Stomach (tissue), 4 donors: ENCODE results near the gene NR5A2.

ENCODE experiments used
- EP300 ChIP-seq: sonication (generic); formaldehyde crosslinking; IDR thresholded peaks from one replicate; pipeline ENCODE4 v1.6.1; 2017; ENCODE audit warnings: antibody characterized with exemption
- TF ChIP-seq, protein P1 (sequence below), 7 experiments: fragments of 450-650 bp in 4 of 7; fragments of 200-600 bp in 3 of 7; sonication (generic) in 3 of 7; IDR thresholded peaks; one replicate each; pipeline ENCODE4 v1.5.1; 2016 to 2019; ENCODE audit warnings: antibody characterized with exemption in 7 of 7, control low read depth in 2 of 7, mild to moderate bottlenecking in 1 of 7

DNA sequence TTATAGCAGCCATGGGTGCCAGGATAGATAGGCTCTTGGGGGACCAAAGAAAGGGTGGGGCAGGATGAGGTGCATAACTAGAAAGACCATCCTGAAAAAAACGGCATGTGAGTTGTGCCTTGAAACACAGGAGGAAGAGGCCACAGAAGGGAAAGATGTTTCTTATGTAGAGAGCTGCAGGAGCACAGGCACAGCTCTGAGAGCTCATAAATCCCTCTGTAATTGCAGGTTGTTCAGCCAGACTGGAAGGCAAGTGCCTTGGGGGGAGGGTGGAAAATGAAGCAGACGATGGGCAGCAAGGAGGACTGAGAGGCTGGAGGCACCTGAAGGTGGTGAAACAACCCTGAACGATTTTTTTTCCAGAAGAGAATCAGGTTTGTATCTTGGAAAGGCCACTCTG lies 170.7 kb downstream of the NR5A2 start:
- TF ChIP-seq, protein P1, sequence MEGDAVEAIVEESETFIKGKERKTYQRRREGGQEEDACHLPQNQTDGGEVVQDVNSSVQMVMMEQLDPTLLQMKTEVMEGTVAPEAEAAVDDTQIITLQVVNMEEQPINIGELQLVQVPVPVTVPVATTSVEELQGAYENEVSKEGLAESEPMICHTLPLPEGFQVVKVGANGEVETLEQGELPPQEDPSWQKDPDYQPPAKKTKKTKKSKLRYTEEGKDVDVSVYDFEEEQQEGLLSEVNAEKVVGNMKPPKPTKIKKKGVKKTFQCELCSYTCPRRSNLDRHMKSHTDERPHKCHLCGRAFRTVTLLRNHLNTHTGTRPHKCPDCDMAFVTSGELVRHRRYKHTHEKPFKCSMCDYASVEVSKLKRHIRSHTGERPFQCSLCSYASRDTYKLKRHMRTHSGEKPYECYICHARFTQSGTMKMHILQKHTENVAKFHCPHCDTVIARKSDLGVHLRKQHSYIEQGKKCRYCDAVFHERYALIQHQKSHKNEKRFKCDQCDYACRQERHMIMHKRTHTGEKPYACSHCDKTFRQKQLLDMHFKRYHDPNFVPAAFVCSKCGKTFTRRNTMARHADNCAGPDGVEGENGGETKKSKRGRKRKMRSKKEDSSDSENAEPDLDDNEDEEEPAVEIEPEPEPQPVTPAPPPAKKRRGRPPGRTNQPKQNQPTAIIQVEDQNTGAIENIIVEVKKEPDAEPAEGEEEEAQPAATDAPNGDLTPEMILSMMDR (IDR thresholded peaks at IDR 0.05), result no peak
- TF ChIP-seq EP300, result no peak
